ENCODE results near the gene PLCB1.

PLCB1 gene

GRCh38 chr20:8355453-8355852 lies 223.4 kb downstream of the PLCB1 start:
- no peak overlapping the region for H3K4me3 ChIP-seq (ENCODE audit: low read depth, low read length)
- DNase-seq (ENCODE audit: low read depth) = no peak
- no peak for TF ChIP-seq CTCF (IDR thresholded peaks at IDR 0.05; ENCODE audit: low read depth, low read length, missing control alignments)

- no peak for TF ChIP-seq CTCF (IDR thresholded peaks at IDR 0.05; ENCODE audit: low read depth, low read length, missing control alignments)
- DNase-seq (ENCODE audit: low read depth) = no peak
- H3K4me3 ChIP-seq (ENCODE audit: low read depth, low read length) = no peak overlapping the region
Observed at GRCh38 chr20:8356806-8357205, 224.7 kb downstream of the PLCB1 start.

GRCh38 chr20:8357703-8358102 lies 225.6 kb downstream of the PLCB1 start:
- TF ChIP-seq CTCF (IDR thresholded peaks at IDR 0.05; ENCODE audit: low read depth, low read length, missing control alignments) = no peak
- no peak overlapping the region for H3K4me3 ChIP-seq (ENCODE audit: low read depth, low read length)
- no peak for DNase-seq (ENCODE audit: low read depth)

GRCh38 chr20:8360035-8360434 lies 228.0 kb downstream of the PLCB1 start:
- no peak for TF ChIP-seq CTCF (IDR thresholded peaks at IDR 0.05; ENCODE audit: low read depth, low read length, missing control alignments)
- no peak for DNase-seq (ENCODE audit: low read depth)
- no peak overlapping the region for H3K4me3 ChIP-seq (ENCODE audit: low read depth, low read length)

- H3K4me3 ChIP-seq (ENCODE audit: low read depth, low read length) = no peak overlapping the region
- no peak for DNase-seq (ENCODE audit: low read depth)
- no peak for TF ChIP-seq CTCF (IDR thresholded peaks at IDR 0.05; ENCODE audit: low read depth, low read length, missing control alignments)
Observed at GRCh38 chr20:8361006-8361652, 229.1 kb downstream of the PLCB1 start.

GRCh38 chr20:8361779-8362178 lies 229.7 kb downstream of the PLCB1 start:
- DNase-seq (ENCODE audit: low read depth) = no peak
- TF ChIP-seq CTCF (IDR thresholded peaks at IDR 0.05; ENCODE audit: low read depth, low read length, missing control alignments) = no peak
- no peak overlapping the region for H3K4me3 ChIP-seq (ENCODE audit: low read depth, low read length)

GRCh38 chr20:8362457-8362856 lies 230.4 kb downstream of the PLCB1 start:
- TF ChIP-seq CTCF (IDR thresholded peaks at IDR 0.05; ENCODE audit: low read depth, low read length, missing control alignments) = no peak
- DNase-seq (ENCODE audit: low read depth) = no peak

More at GRCh38 chr20:8362457-8362856, 230.4 kb downstream of the PLCB1 start:
- no peak overlapping the region for H3K4me3 ChIP-seq (ENCODE audit: low read depth, low read length)
